Activated T-cell treated with anti-CD3 and anti-CD28 coated beads for 1 hour (primary cell): ENCODE results near the gene DAB2IP.
A peak's percentile ranks its signal among the peaks of the same experiment; 100 is the strongest.
"Not testable (repeated sequence)": the region's sequence is repeated elsewhere in the genome, so short reads cannot be mapped to it uniquely, and the experiment has no call there.

ENCODE experiments used
- DNase-seq: peaks from one replicate; pipeline ENCODE4 v3.0.0-alpha.2; 2020; ENCODE audit warnings: low read depth

DAB2IP gene

GRCh38 chr9:121727295-121728020, 76.0 kb downstream of the DAB2IP start:
- DNase-seq: no peak

GRCh38 chr9:121728916-121729315, 77.5 kb downstream of the DAB2IP start:
- no peak for DNase-seq

GRCh38 chr9:121729769-121730562, 78.5 kb downstream of the DAB2IP start:
- DNase-seq: no peak

- DNase-seq: no peak
Measured at GRCh38 chr9:121731090-121731489, 79.7 kb downstream of the DAB2IP start.

GRCh38 chr9:121731919-121732318, 80.5 kb downstream of the DAB2IP start:
- DNase-seq: no peak

- no peak for DNase-seq
Measured at GRCh38 chr9:121732389-121732788, 81.0 kb downstream of the DAB2IP start.

GRCh38 chr9:121732886-121733285, 81.5 kb downstream of the DAB2IP start:
- DNase-seq: no peak

- no peak for DNase-seq
Measured at GRCh38 chr9:121734465-121734864, 83.0 kb downstream of the DAB2IP start.

- DNase-seq: no peak
Measured at GRCh38 chr9:121735065-121735792, 83.8 kb downstream of the DAB2IP start.

- no peak for DNase-seq
Measured at GRCh38 chr9:121735793-121736770, 84.6 kb downstream of the DAB2IP start.

GRCh38 chr9:121736934-121737462, 85.6 kb downstream of the DAB2IP start:
- no peak for DNase-seq

GRCh38 chr9:121737481-121737931, 86.1 kb downstream of the DAB2IP start:
- DNase-seq: no peak

- DNase-seq: no peak
Measured at GRCh38 chr9:121738411-121738810, 87.0 kb downstream of the DAB2IP start.

- no peak for DNase-seq
Measured at GRCh38 chr9:121738968-121739367, 87.5 kb downstream of the DAB2IP start.

GRCh38 chr9:121739971-121740370, 88.5 kb downstream of the DAB2IP start:
- no peak for DNase-seq

- no peak for DNase-seq
Measured at GRCh38 chr9:121741228-121741918, 89.9 kb downstream of the DAB2IP start.

- not testable (repeated sequence) for DNase-seq
Measured at GRCh38 chr9:121741919-121742283, 90.5 kb downstream of the DAB2IP start.

GRCh38 chr9:121742923-121743322, 91.5 kb downstream of the DAB2IP start:
- no peak for DNase-seq

- no peak for DNase-seq
Measured at GRCh38 chr9:121743441-121744001, 92.1 kb downstream of the DAB2IP start.

GRCh38 chr9:121744002-121744686, 92.7 kb downstream of the DAB2IP start:
- peak; percentile 3 for DNase-seq
